ENCODE measurements around the gene CDH11. TPM values are rescaled to one million over a fixed set of nuclear protein-coding genes. Genes with fewer than 3 reads are reported as not detected.

Gene CDH11
- total RNA-seq, 1 donor from 2014 or later = 42.6 TPM

DNA sequence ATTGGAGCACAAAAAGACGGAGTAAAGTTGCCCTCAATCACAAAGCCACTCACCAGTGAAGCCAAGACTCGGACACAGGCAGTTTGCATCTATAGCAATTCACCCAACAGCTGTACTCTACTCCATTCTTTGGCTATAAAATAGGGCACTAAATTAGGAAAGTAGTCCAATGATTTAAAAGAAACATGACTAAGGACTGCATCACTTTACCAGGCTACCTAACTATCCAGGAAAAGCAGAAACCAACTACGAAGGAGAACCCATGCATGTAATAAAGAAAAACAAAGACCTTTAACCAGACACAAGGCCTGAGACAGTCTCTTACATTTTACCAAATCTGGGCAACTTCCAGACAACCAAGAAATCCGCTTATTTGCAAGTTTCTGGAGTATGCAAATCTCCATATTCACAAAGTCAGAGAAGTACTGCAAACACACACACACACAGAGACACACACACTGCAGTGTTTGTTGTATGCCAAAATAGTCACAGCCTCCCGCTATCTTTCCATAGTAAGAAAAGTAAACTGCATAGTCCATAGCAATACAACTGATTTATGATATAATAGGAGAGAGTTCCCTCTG lies 59.8 kb downstream of the CDH11 start:
- no peak for DNase-seq (ENCODE audit: low spot score)
- no peak overlapping the region for H3K27ac Mint-ChIP-seq (ENCODE audit: unreplicated experiment)

DNA sequence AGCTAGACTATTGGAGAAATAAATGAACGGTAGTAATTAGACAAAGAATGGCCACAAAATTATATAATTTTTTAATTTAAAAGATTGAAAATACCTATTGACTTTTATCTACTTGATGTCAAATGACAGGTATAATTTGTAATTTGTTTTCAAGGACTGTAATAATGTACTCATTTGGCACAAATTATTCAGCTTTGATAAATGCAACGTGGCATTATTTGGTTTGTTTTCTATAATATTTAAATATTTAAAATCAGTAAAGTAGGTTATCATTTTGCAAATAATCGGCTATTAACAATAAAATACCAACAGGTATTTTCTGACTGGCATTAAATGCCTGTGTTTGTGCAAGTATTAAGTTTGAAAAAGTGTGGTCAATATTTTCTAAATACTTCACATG lies 60.6 kb downstream of the CDH11 start:
- peaks cover 2% of the 10 kb centered on the region for H3K27me3 Mint-ChIP-seq (ENCODE audit: unreplicated experiment)
- H3K9me3 Mint-ChIP-seq (ENCODE audit: unreplicated experiment) = no peaks in the 10 kb centered on the region
- H3K27ac Mint-ChIP-seq (ENCODE audit: unreplicated experiment) = no peak overlapping the region
- H3K36me3 Mint-ChIP-seq (ENCODE audit: low read depth, unreplicated experiment) = peaks cover 3% of the 10 kb centered on the region
- TF ChIP-seq, protein P1, sequence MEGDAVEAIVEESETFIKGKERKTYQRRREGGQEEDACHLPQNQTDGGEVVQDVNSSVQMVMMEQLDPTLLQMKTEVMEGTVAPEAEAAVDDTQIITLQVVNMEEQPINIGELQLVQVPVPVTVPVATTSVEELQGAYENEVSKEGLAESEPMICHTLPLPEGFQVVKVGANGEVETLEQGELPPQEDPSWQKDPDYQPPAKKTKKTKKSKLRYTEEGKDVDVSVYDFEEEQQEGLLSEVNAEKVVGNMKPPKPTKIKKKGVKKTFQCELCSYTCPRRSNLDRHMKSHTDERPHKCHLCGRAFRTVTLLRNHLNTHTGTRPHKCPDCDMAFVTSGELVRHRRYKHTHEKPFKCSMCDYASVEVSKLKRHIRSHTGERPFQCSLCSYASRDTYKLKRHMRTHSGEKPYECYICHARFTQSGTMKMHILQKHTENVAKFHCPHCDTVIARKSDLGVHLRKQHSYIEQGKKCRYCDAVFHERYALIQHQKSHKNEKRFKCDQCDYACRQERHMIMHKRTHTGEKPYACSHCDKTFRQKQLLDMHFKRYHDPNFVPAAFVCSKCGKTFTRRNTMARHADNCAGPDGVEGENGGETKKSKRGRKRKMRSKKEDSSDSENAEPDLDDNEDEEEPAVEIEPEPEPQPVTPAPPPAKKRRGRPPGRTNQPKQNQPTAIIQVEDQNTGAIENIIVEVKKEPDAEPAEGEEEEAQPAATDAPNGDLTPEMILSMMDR (IDR thresholded peaks at IDR 0.05; ENCODE audit: unreplicated experiment) = no peak
- H3K4me3 Mint-ChIP-seq (ENCODE audit: unreplicated experiment) = no peak overlapping the region
- peaks cover 5% of the 10 kb centered on the region for H3K4me1 Mint-ChIP-seq (ENCODE audit: unreplicated experiment)
- no peak for DNase-seq (ENCODE audit: low spot score)

More for the DNA sequence above, 59.8 kb downstream of the CDH11 start:
- Mint-ChIP-seq H3K9me3 (ENCODE audit: unreplicated experiment) (no peaks in the 10 kb centered on the region), H3K4me1 (ENCODE audit: unreplicated experiment) (peaks cover 5% of the 10 kb centered on the region), H3K27me3 (ENCODE audit: unreplicated experiment) (peaks cover 2% of the 10 kb centered on the region), H3K36me3 (ENCODE audit: low read depth, unreplicated experiment) (peaks cover 3% of the 10 kb centered on the region), H3K4me3 (ENCODE audit: unreplicated experiment) (no peak overlapping the region)
- TF ChIP-seq, protein P1 (IDR thresholded peaks at IDR 0.05; ENCODE audit: unreplicated experiment) = no peak

DNA sequence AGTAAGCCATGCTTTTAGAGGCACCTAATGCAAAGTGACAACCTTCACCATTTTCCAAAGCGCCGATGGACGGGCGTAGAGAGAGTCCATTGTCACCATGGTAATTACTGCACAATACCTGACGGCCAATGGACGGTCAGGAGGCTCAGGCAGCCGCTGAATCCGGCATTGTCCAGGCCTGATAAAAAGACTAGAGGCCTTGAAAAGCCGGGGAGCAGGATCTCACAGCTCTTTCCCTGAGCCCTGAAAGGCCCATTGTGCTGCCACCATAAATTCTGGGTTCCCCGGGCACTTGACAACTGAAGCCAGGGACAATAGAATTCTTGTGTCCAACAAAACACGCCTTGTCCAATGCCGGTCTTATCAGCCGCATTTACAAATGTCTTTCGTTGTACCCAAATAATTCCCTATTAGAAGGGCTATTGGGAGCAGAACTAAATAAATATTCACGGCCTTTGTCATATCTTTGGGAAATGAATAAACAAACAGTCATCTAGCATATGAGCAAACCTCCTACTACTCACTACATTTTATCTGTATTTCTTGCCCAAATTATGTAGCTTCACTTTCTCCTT lies 62.4 kb downstream of the CDH11 start:
- Mint-ChIP-seq H3K27me3 (ENCODE audit: unreplicated experiment) (peaks cover 2% of the 10 kb centered on the region), H3K27ac (ENCODE audit: unreplicated experiment) (no peak overlapping the region), H3K9me3 (ENCODE audit: unreplicated experiment) (no peaks in the 10 kb centered on the region), H3K4me3 (ENCODE audit: unreplicated experiment) (no peak overlapping the region), H3K4me1 (ENCODE audit: unreplicated experiment) (peaks cover 5% of the 10 kb centered on the region), H3K36me3 (ENCODE audit: low read depth, unreplicated experiment) (no peaks in the 10 kb centered on the region)
- DNase-seq (ENCODE audit: low spot score) = no peak
- TF ChIP-seq, protein P1 (IDR thresholded peaks at IDR 0.05; ENCODE audit: unreplicated experiment) = no peak

DNA sequence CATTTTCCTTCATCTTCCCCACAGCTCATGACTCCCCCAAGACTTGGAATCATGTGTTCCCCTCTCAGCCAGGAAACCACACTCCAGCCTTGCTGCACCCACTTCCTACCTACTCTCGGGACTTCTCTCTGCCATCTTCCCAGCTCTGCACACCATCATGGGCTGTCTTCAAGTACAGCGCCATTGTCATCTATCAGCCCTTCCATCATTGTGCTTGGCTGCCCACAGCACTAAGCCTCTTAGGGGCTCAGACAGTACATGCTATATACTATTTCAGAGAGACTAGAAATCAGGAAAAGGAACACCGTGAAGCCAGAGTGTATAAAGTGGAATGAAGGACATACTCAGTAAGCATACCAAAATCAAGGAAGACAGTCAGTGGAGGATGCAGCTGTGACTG lies 64.7 kb downstream of the CDH11 start:
- TF ChIP-seq, protein P1 (IDR thresholded peaks at IDR 0.05; ENCODE audit: unreplicated experiment) = no peak
- Mint-ChIP-seq H3K27ac (ENCODE audit: unreplicated experiment) (no peak overlapping the region), H3K4me1 (ENCODE audit: unreplicated experiment) (peaks cover 5% of the 10 kb centered on the region), H3K4me3 (ENCODE audit: unreplicated experiment) (no peak overlapping the region), H3K36me3 (ENCODE audit: low read depth, unreplicated experiment) (no peaks in the 10 kb centered on the region), H3K9me3 (ENCODE audit: unreplicated experiment) (no peaks in the 10 kb centered on the region), H3K27me3 (ENCODE audit: unreplicated experiment) (peaks cover 2% of the 10 kb centered on the region)
- no peak for DNase-seq (ENCODE audit: low spot score)

DNA sequence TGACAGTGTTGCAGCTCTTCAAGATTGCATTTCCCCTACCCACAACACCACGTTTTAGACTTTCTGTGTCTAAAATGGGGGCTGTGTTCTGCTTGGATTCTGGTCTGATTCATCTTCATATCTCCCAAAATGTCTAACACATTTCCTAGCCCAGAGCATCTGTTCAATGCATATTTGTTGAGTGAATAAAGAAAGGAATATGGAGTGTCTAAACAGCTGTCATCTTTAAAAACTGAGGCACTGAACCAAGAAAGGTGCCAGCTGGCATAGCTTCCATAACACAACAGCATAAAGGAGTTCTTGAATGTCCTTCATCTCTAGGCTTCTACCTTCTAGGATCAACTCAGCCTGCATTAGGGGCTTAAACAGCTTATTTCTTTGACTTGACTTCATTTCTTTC lies 67.4 kb downstream of the CDH11 start:
- H3K9me3 Mint-ChIP-seq (ENCODE audit: unreplicated experiment) = no peaks in the 10 kb centered on the region
- H3K27me3 Mint-ChIP-seq (ENCODE audit: unreplicated experiment) = peaks cover 4% of the 10 kb centered on the region
- TF ChIP-seq, protein P1 (IDR thresholded peaks at IDR 0.05; ENCODE audit: unreplicated experiment) = no peak
- peaks cover 13% of the 10 kb centered on the region for H3K4me1 Mint-ChIP-seq (ENCODE audit: unreplicated experiment)
- DNase-seq (ENCODE audit: low spot score) = no peak
- H3K27ac Mint-ChIP-seq (ENCODE audit: unreplicated experiment) = no peak overlapping the region
- no peaks in the 10 kb centered on the region for H3K36me3 Mint-ChIP-seq (ENCODE audit: low read depth, unreplicated experiment)
- H3K4me3 Mint-ChIP-seq (ENCODE audit: unreplicated experiment) = no peak overlapping the region

Measured in endothelial cell (in vitro differentiated cells).